ENCODE measurements around the gene WFDC12.

GRCh38 chr20:45094864-45095574, 29.2 kb downstream of the WFDC12 start:
- no peak for TF ChIP-seq POLR2A (IDR thresholded peaks at IDR 0.05; ENCODE audit: low read length)
- no peak for TF ChIP-seq GATA1 (IDR thresholded peaks at IDR 0.05; ENCODE audit: low read depth, low read length)
